Lung (tissue), 12 donors: Measurements from ENCODE around the gene MUTYH. TPM values are rescaled to one million over a fixed set of nuclear protein-coding genes. Genes with fewer than 3 reads are reported as not detected.

ENCODE experiments used
- ATAC-seq: fragments of 200-7000 bp; cut with Tn5 transposase; one replicate; pipeline ENCODE4 v1.9.1; 2020; ENCODE audit warnings: moderate number of reproducible peaks; ENCODE audit not compliant: insufficient read depth, low FRiP score
- DNase-seq, 3 donors: peaks; one replicate each; pipeline ENCODE4 v3.0.0-alpha.2; 2013 to 2017
- H3K27ac ChIP-seq, 2 donors: one replicate each; pipeline ENCODE4 v1.5.1; 2013; ENCODE audit warnings: mild to moderate bottlenecking in 2 of 2, moderate library complexity in 2 of 2, control low read depth in 1 of 2, inconsistent platforms in 1 of 2, low read depth in 1 of 2, low read length in 1 of 2
- H3K27me3 ChIP-seq, 3 donors: one replicate each; pipeline ENCODE4 v1.5.1; 2013; ENCODE audit warnings: low read length in 2 of 3; ENCODE audit not compliant: control insufficient read depth in 3 of 3, insufficient read depth in 3 of 3
- H3K36me3 ChIP-seq, 4 donors: one replicate each; pipeline ENCODE4 v1.5.1; 2013; ENCODE audit warnings: low read length in 4 of 4, mild to moderate bottlenecking in 1 of 4, moderate library complexity in 1 of 4; ENCODE audit not compliant: control insufficient read depth in 4 of 4, insufficient read depth in 4 of 4
- H3K4me1 ChIP-seq, 5 donors: one replicate each; pipeline ENCODE4 v1.5.1; 2013; ENCODE audit warnings: low read length in 5 of 5, mild to moderate bottlenecking in 2 of 5, moderate library complexity in 1 of 5; ENCODE audit not compliant: control insufficient read depth in 5 of 5, insufficient read depth in 5 of 5
- H3K4me3 ChIP-seq: one replicate; pipeline ENCODE4 v1.5.1; 2013; ENCODE audit warnings: mild to moderate bottlenecking, control low read depth, moderate library complexity
- H3K9ac ChIP-seq, 2 donors: one replicate each; pipeline ENCODE4 v1.5.1; 2013; ENCODE audit warnings: low read length in 2 of 2, control low read depth in 1 of 2; ENCODE audit not compliant: insufficient read depth in 1 of 2
- H3K9me3 ChIP-seq, 4 donors: one replicate each; pipeline ENCODE4 v1.5.1; 2013; ENCODE audit warnings: low read length in 3 of 4, mild to moderate bottlenecking in 1 of 4, moderate library complexity in 1 of 4; ENCODE audit not compliant: control insufficient read depth in 4 of 4, insufficient read depth in 3 of 4
- CTCF ChIP-seq: IDR thresholded peaks from 2 replicates; pipeline ENCODE4 v1.5.1; 2012; ENCODE audit warnings: mild to moderate bottlenecking; ENCODE audit errors: control extremely low read depth, extremely low read depth
- WGBS, 2 donors: extraction: QIAGEN DNeasy Blood & Tissue Kit; methylation state at CpG; one replicate each; pipeline ENCODE4 v1.1.7; 2013; 5-methylcytosine and 5-hydroxymethylcytosine counted together
- polyA plus RNA-seq, 2 donors: library from polyadenylated mRNA; stranded (reverse); fragments of 200-250 nt; gene quantifications; one replicate each; pipeline ENCODE4 v1.2.1, GENCODE V29; 2013
- total RNA-seq, 2 donors: library from RNA; depleted of rRNA in 1 of 2; stranded (reverse); fragments of >200 nt in 1 of 2; gene quantifications; one replicate each; pipeline ENCODE4 v1.2.1, GENCODE V29; 2014 to 2021
- donor health status: control.
- donor health status: control.
- donor health status: Bipolar disorder and iron deficiency.
- donor health status: healthy.
- donor health status: DM: yes; HTN: yes; CAD: no.

The MUTYH gene
- total and polyA plus RNA-seq, 4 donors: 14.0 to 26.3 (median 19.7) TPM

GRCh38 chr1:45282351-45282750 is 57.9 kb downstream of the MUTYH start:
- no peak for ATAC-seq
- Histone ChIP-seq H3K27ac (no peak overlapping the region), H3K36me3 (no peaks in the 10 kb centered on the region), H3K9ac (no peak overlapping the region), H3K4me3 (no peak overlapping the region), H3K27me3 (no peaks in the 10 kb centered on the region), H3K4me1 (peaks cover 0 to 5% (median 0%) of the 10 kb centered on the region in 5 donors), H3K9me3 (no peaks in the 10 kb centered on the region)
- WGBS, 2 donors: 28 to 46% methylated on average over 3 of the region's 3 CpGs
- TF ChIP-seq CTCF: no peak
- DNase-seq: peak in 2 of 3 donors; percentile 49 to 70

Other genes with a start within 250 kb of the MUTYH start
- gene ZSWIM5, start 133.8 kb downstream of the MUTYH start, total RNA-seq: 1 to 10 TPM; 3.1 to 3.8 TPM
- gene ZSWIM5, start 133.8 kb downstream of the MUTYH start, polyA plus RNA-seq: 1 to 10 TPM in 1 of 2 donors, under 1 TPM in 1; 0.96 to 1.1 TPM
- gene HPDL, start 13.5 kb downstream of the MUTYH start, total RNA-seq: under 1 TPM; 0.63 to 0.80 TPM
- gene HPDL, start 13.5 kb downstream of the MUTYH start, polyA plus RNA-seq: 1 to 10 TPM in 1 of 2 donors, under 1 TPM in 1; 0.55 to 2.3 TPM
- 10 to 100 TPM in 1 of 2 donors, 1 to 10 TPM in 1; 6.4 to 10.9 TPM for gene TOE1, start 270 bp downstream of the MUTYH start, total RNA-seq
- gene TOE1, start 270 bp downstream of the MUTYH start, polyA plus RNA-seq: 10 to 100 TPM in 1 of 2 donors, 1 to 10 TPM in 1; 5.3 to 10.6 TPM
- gene TESK2, start 150.7 kb upstream of the MUTYH start, total RNA-seq: 1 to 10 TPM; 3.7 to 8.7 TPM
- 1 to 10 TPM; 1.8 to 3.6 TPM for gene TESK2, start 150.7 kb upstream of the MUTYH start, polyA plus RNA-seq
- 1 to 10 TPM in 1 of 2 donors, under 1 TPM in 1; 0.77 to 2.2 TPM for gene CCDC163, start 159.6 kb upstream of the MUTYH start, total RNA-seq
- 1 to 10 TPM; 2.0 to 2.2 TPM for gene CCDC163, start 159.6 kb upstream of the MUTYH start, polyA plus RNA-seq
- 1 to 10 TPM; 1.6 to 4.2 TPM for gene MMACHC, start 159.9 kb upstream of the MUTYH start, total RNA-seq
- 1 to 10 TPM; 1.8 to 2.4 TPM for gene MMACHC, start 159.9 kb upstream of the MUTYH start, polyA plus RNA-seq
- 100 to 1,000 TPM; 208 to 443 TPM for gene PRDX1, start 181.4 kb upstream of the MUTYH start, total RNA-seq
- gene PRDX1, start 181.4 kb upstream of the MUTYH start, polyA plus RNA-seq: 100 to 1,000 TPM; 649 to 926 TPM
- gene AKR1A1, start 210.4 kb upstream of the MUTYH start, total RNA-seq: 100 to 1,000 TPM in 1 of 2 donors, 10 to 100 TPM in 1; 92.6 to 214 TPM
- 100 to 1,000 TPM; 208 to 212 TPM for gene AKR1A1, start 210.4 kb upstream of the MUTYH start, polyA plus RNA-seq
- 10 to 100 TPM; 56.8 to 90.9 TPM for gene NASP, start 243.6 kb upstream of the MUTYH start, total RNA-seq
- gene NASP, start 243.6 kb upstream of the MUTYH start, polyA plus RNA-seq: 100 to 1,000 TPM in 1 of 2 donors, 10 to 100 TPM in 1; 87.8 to 110 TPM